Neural cell (in vitro differentiated cells): ENCODE data around the gene ZDHHC4. TPM values are rescaled to one million over a fixed set of nuclear protein-coding genes. Genes with fewer than 3 reads are reported as not detected.

ENCODE experiments used
- H2AFZ ChIP-seq: fragments of 200-600, 300-800 bp; sonication (generic), shearing (Covaris generic); 2 replicates; pipeline ENCODE4 v1.6.0; 2014; ENCODE audit warnings: low read depth, mild to moderate bottlenecking, antibody characterized with exemption, low read length, moderate library complexity
- H3F3A ChIP-seq: fragments of 200-600 bp; shearing (Covaris generic); 2 replicates; pipeline ENCODE4 v1.6.1; 2016; ENCODE audit warnings: mild to moderate bottlenecking, moderate library complexity, mixed read lengths, antibody characterized with exemption, low read length; ENCODE audit not compliant: insufficient read depth, poor library complexity, severe bottlenecking
- H3K27ac ChIP-seq: fragments of 200-600, 300-800 bp; sonication (generic), shearing (Covaris generic); 2 replicates; pipeline ENCODE4 v1.5.1; 2014; ENCODE audit warnings: mild to moderate bottlenecking, low read length, moderate library complexity
- H3K27me3 ChIP-seq: fragments of 300-800, 200-600 bp; sonication (generic), shearing (Covaris generic); 2 replicates; pipeline ENCODE4 v1.6.0; 2014; ENCODE audit warnings: mild to moderate bottlenecking, low read depth, low read length, moderate library complexity; ENCODE audit not compliant: insufficient read depth
- H3K36me3 ChIP-seq: fragments of 300-800, 200-600 bp; sonication (generic), shearing (Covaris generic); 2 replicates; pipeline ENCODE4 v1.5.1; 2014; ENCODE audit warnings: mild to moderate bottlenecking, antibody characterized with exemption, low read length, moderate library complexity; ENCODE audit not compliant: insufficient read depth
- H3K4me2 ChIP-seq: fragments of 300-800, 200-600 bp; sonication (generic), shearing (Covaris generic); 2 replicates; pipeline ENCODE4 v1.6.0; 2014; ENCODE audit warnings: mild to moderate bottlenecking, low read length
- H3K4me3 ChIP-seq: fragments of 300-800, 200-600 bp; sonication (generic), shearing (Covaris generic); 2 replicates; pipeline ENCODE4 v1.5.1; 2014; ENCODE audit warnings: mild to moderate bottlenecking, low read length, moderate library complexity
- H3K79me2 ChIP-seq: fragments of 200-600 bp; shearing (Covaris generic); replicated peaks from 2 replicates; pipeline ENCODE4 v1.6.0; 2014; ENCODE audit warnings: mild to moderate bottlenecking, low read length, moderate library complexity; ENCODE audit not compliant: insufficient read depth
- H3K9ac ChIP-seq: fragments of 300-800, 200-600 bp; sonication (generic), shearing (Covaris generic); 2 replicates; pipeline ENCODE4 v1.6.1; 2016; ENCODE audit warnings: mild to moderate bottlenecking, low read length, mixed read lengths
- H3K9me2 ChIP-seq: fragments of 200-600 bp; shearing (Covaris generic); 2 replicates; pipeline ENCODE4 v1.6.1; 2016; ENCODE audit warnings: mild to moderate bottlenecking, low read length, mixed read lengths; ENCODE audit not compliant: insufficient read depth
- H3K9me3 ChIP-seq: fragments of 200-600, 300-800 bp; sonication (generic), shearing (Covaris generic); 2 replicates; pipeline ENCODE4 v1.6.1; 2016; ENCODE audit warnings: mild to moderate bottlenecking, mixed run types, low read length, moderate library complexity, mixed read lengths
- H4K20me1 ChIP-seq: fragments of 200-600 bp; shearing (Covaris generic); 2 replicates; pipeline ENCODE4 v1.6.1; 2016; ENCODE audit warnings: mild to moderate bottlenecking, mixed run types; ENCODE audit not compliant: insufficient read depth
- CTCF ChIP-seq: fragments of 450-650 bp; IDR thresholded peaks from 2 replicates; pipeline ENCODE4 v1.5.1; 2014; ENCODE audit warnings: antibody characterized with exemption, mild to moderate bottlenecking, moderate library complexity; ENCODE audit not compliant: poor library complexity, severe bottlenecking
- EP300 ChIP-seq: fragments of 450-650 bp; conservative IDR thresholded peaks from 2 replicates; pipeline ENCODE4 v1.6.1; 2014; ENCODE audit warnings: antibody characterized with exemption, mild to moderate bottlenecking, moderate library complexity; ENCODE audit not compliant: poor library complexity, severe bottlenecking
- EZH2 ChIP-seq: fragments of 200-600, 300-800 bp; shearing (Covaris generic), sonication (generic); IDR thresholded peaks from 2 replicates; pipeline ENCODE4 v1.6.1; 2014; ENCODE audit warnings: antibody characterized with exemption, low read length, borderline replicate concordance, mild to moderate bottlenecking; ENCODE audit not compliant: insufficient read depth, poor library complexity, severe bottlenecking
- MXI1 ChIP-seq: fragments of 450-650 bp; conservative IDR thresholded peaks from 2 replicates; pipeline ENCODE4 v1.6.1; 2014; ENCODE audit warnings: antibody characterized with exemption, mild to moderate bottlenecking; ENCODE audit not compliant: poor library complexity, severe bottlenecking
- POLR2AphosphoS5 ChIP-seq: IDR thresholded peaks from 2 replicates; pipeline ENCODE4 v1.6.1; 2012
- RAD21 ChIP-seq: fragments of 450-650 bp; conservative IDR thresholded peaks from 2 replicates; pipeline ENCODE4 v1.6.1; 2014; ENCODE audit warnings: antibody characterized with exemption, mild to moderate bottlenecking, moderate library complexity
- REST ChIP-seq: IDR thresholded peaks from 2 replicates; pipeline ENCODE4 v1.6.1; 2012; ENCODE audit warnings: borderline replicate concordance
- SMC3 ChIP-seq: fragments of 450-650 bp; conservative IDR thresholded peaks from 2 replicates; pipeline ENCODE4 v1.6.1; 2014; ENCODE audit warnings: antibody characterized with exemption, mild to moderate bottlenecking, moderate library complexity; ENCODE audit not compliant: poor library complexity
- TAF1 ChIP-seq: IDR thresholded peaks from 2 replicates; pipeline ENCODE4 v1.6.1; 2012; ENCODE audit warnings: low read depth
- polyA plus RNA-seq: library from polyadenylated mRNA; depleted of rRNA; stranded (reverse); fragments of >200 nt; gene quantifications from 2 replicates; pipeline ENCODE4 v1.2.3, GENCODE V29; 2014

ZDHHC4 gene
- polyA plus RNA-seq, 1 donor from 2014 or later = 52.2 TPM

GRCh38 chr7:6616854-6617643 lies 39.8 kb downstream of the ZDHHC4 start:
- no peaks in the 10 kb centered on the region for H3K27me3 ChIP-seq
- no peaks in the 10 kb centered on the region for H3K9me3 ChIP-seq

GRCh38 chr7:6618621-6619020 lies 41.4 kb downstream of the ZDHHC4 start:
- no peak for TF ChIP-seq REST
- TF ChIP-seq RAD21 = no peak
- no peak for TF ChIP-seq POLR2AphosphoS5
- TF ChIP-seq CTCF = no peak
- no peak for TF ChIP-seq TAF1
- TF ChIP-seq MXI1 = no peak
- no peak for TF ChIP-seq EZH2
- no peak for TF ChIP-seq EP300
- no peak for TF ChIP-seq SMC3
- H3F3A ChIP-seq = no peaks in the 10 kb centered on the region
- no peaks in the 10 kb centered on the region for H3K27me3 ChIP-seq
- H4K20me1 ChIP-seq = no peaks in the 10 kb centered on the region
- no peaks in the 10 kb centered on the region for H3K36me3 ChIP-seq
- no peaks in the 10 kb centered on the region for H3K9me3 ChIP-seq
- H3K4me2 ChIP-seq = no peak overlapping the region
- H3K27ac ChIP-seq = no peak overlapping the region
- no peaks in the 10 kb centered on the region for H3K79me2 ChIP-seq
- H3K9me2 ChIP-seq = no peaks in the 10 kb centered on the region
- no peak overlapping the region for H3K9ac ChIP-seq
- no peak overlapping the region for H3K4me3 ChIP-seq
- no peak overlapping the region for H2AFZ ChIP-seq

More at GRCh38 chr7:6616854-6617643, 39.8 kb downstream of the ZDHHC4 start:
- Histone ChIP-seq H3K4me3 (no peak overlapping the region), H3K4me2 (no peak overlapping the region), H3K9me2 (no peaks in the 10 kb centered on the region), H3K9ac (peak overlapping the region; percentile 1), H3F3A (no peaks in the 10 kb centered on the region), H3K79me2 (no peaks in the 10 kb centered on the region), H2AFZ (no peak overlapping the region), H3K36me3 (no peaks in the 10 kb centered on the region), H3K27ac (no peak overlapping the region), H4K20me1 (no peaks in the 10 kb centered on the region)
- TF ChIP-seq EP300 = no peak
- no peak for TF ChIP-seq SMC3
- no peak for TF ChIP-seq POLR2AphosphoS5
- no peak for TF ChIP-seq EZH2
